GM18519 (cell line): ENCODE results near the gene FGD3.

Experiments used
- ATAC-seq: cut with Tn5 transposase; IDR thresholded peaks from one replicate; pipeline ENCODE4 v1.9.1; 2021; ENCODE audit warnings: mild to moderate bottlenecking, moderate library complexity; ENCODE audit not compliant: unreplicated experiment, low FRiP score

FGD3 gene

GRCh38 chr9:93048566-93049448, 101.5 kb downstream of the FGD3 start:
- no peak for ATAC-seq

- no peak for ATAC-seq
Observed at GRCh38 chr9:93049491-93049890, 102.2 kb downstream of the FGD3 start.

- no peak for ATAC-seq
Observed at GRCh38 chr9:93050231-93050630, 102.9 kb downstream of the FGD3 start.

GRCh38 chr9:93051680-93052089, 104.4 kb downstream of the FGD3 start:
- ATAC-seq: no peak

GRCh38 chr9:93052791-93053540, 105.6 kb downstream of the FGD3 start:
- ATAC-seq: no peak

GRCh38 chr9:93053781-93054331, 106.5 kb downstream of the FGD3 start:
- ATAC-seq: no peak

- ATAC-seq: no peak
Observed at GRCh38 chr9:93054758-93055704, 107.7 kb downstream of the FGD3 start.

- no peak for ATAC-seq
Observed at GRCh38 chr9:93057042-93057702, 109.8 kb downstream of the FGD3 start.

- ATAC-seq: no peak
Observed at GRCh38 chr9:93057703-93058354, 110.5 kb downstream of the FGD3 start.

GRCh38 chr9:93058355-93059010, 111.2 kb downstream of the FGD3 start, which contains the start of gene SUSD3:
Gene SUSD3 (plus strand): TSS chr9:93058701. CDS start chr9:93058743, 42 bp downstream.
- ATAC-seq: no peak

- ATAC-seq: no peak
Observed at GRCh38 chr9:93059011-93059714, 111.8 kb downstream of the FGD3 start.

- no peak for ATAC-seq
Observed at GRCh38 chr9:93059715-93060578, 112.6 kb downstream of the FGD3 start.

- ATAC-seq: no peak
Observed at GRCh38 chr9:93060746-93061259, 113.5 kb downstream of the FGD3 start.

- no peak for ATAC-seq
Observed at GRCh38 chr9:93061260-93061751, 114.0 kb downstream of the FGD3 start.

GRCh38 chr9:93061791-93062763, 114.8 kb downstream of the FGD3 start:
- no peak for ATAC-seq
